OCI-LY3 (cell line): ENCODE results near the gene AUTS2.

ENCODE experiments used
- EZH2phosphoT487 ChIP-seq: fragments of 200-600 bp; shearing (Covaris generic); IDR thresholded peaks from 2 replicates; pipeline ENCODE4 v1.6.1; 2018; ENCODE audit warnings: antibody characterized with exemption, mixed run types, low read depth
- TF ChIP-seq, protein P1 (sequence below): fragments of 200-600, 300-600 bp; sonication (generic); IDR thresholded peaks from 2 replicates; pipeline ENCODE4 v1.5.1; 2014; ENCODE audit warnings: antibody characterized with exemption, low read length, low read depth

DNA sequence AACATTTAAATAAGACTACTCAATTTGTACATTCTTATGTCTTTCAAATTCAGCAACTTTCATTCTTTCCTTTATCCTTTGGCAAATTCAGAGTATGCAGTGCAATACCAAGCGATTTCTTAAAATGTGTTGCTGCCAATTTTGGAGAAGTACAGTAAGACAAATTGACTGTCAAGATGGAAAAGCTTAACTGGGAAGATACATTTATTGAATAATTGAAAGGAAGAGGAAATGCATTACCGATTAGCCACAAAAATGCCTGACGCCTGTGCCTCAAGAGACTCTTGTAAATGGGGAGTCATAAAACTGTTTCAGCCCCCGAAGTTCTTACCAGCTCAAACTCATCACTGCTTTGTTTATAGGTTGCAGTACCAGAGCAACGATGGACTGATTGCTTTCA is 1160.4 kb downstream of the AUTS2 start:
- TF ChIP-seq, protein P1, sequence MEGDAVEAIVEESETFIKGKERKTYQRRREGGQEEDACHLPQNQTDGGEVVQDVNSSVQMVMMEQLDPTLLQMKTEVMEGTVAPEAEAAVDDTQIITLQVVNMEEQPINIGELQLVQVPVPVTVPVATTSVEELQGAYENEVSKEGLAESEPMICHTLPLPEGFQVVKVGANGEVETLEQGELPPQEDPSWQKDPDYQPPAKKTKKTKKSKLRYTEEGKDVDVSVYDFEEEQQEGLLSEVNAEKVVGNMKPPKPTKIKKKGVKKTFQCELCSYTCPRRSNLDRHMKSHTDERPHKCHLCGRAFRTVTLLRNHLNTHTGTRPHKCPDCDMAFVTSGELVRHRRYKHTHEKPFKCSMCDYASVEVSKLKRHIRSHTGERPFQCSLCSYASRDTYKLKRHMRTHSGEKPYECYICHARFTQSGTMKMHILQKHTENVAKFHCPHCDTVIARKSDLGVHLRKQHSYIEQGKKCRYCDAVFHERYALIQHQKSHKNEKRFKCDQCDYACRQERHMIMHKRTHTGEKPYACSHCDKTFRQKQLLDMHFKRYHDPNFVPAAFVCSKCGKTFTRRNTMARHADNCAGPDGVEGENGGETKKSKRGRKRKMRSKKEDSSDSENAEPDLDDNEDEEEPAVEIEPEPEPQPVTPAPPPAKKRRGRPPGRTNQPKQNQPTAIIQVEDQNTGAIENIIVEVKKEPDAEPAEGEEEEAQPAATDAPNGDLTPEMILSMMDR, result no peak
- TF ChIP-seq EZH2phosphoT487, result no peak
